Nephron (organoid): Measurements from ENCODE around the gene FCAMR.
A peak's percentile ranks its signal among the peaks of the same experiment; 100 is the strongest.

Source experiments
- H3K27ac Mint-ChIP-seq, 3 experiments: 2 replicates each; pipeline ENCODE4 v1.8.0; 2020; ENCODE audit warnings: mixed read lengths in 3 of 3, mild to moderate bottlenecking in 2 of 3, moderate library complexity in 1 of 3
- H3K27me3 Mint-ChIP-seq: 2 replicates; pipeline ENCODE4 v1.8.0; 2021; ENCODE audit warnings: low read depth, mild to moderate bottlenecking, moderate library complexity, mixed read lengths
- H3K36me3 Mint-ChIP-seq: 2 replicates; pipeline ENCODE4 v1.8.0; 2020; ENCODE audit warnings: low read depth, mixed read lengths
- H3K4me1 Mint-ChIP-seq: 2 replicates; pipeline ENCODE4 v1.8.0; 2020; ENCODE audit warnings: mixed read lengths
- H3K4me3 Mint-ChIP-seq, 3 experiments: 2 replicates each; pipeline ENCODE4 v1.8.0; 2020; ENCODE audit warnings: mild to moderate bottlenecking in 3 of 3, mixed read lengths in 3 of 3, moderate library complexity in 2 of 3
- H3K9me3 Mint-ChIP-seq: 2 replicates; pipeline ENCODE4 v1.8.0; 2020; ENCODE audit warnings: mixed read lengths
- TF ChIP-seq, protein P1 (sequence below), 3 experiments: fragments of 200-600 bp; sonication (generic); IDR thresholded peaks; one replicate each; pipeline ENCODE4 v1.5.0; 2021; ENCODE audit warnings: antibody characterized with exemption in 3 of 3; ENCODE audit not compliant: unreplicated experiment in 3 of 3

Gene FCAMR

GRCh38 chr1:207009182-207009850 lies 39.1 kb upstream of the FCAMR start:
- H3K27ac Mint-ChIP-seq = no peak overlapping the region
- peaks cover 4% of the 10 kb centered on the region for H3K9me3 Mint-ChIP-seq
- H3K27me3 Mint-ChIP-seq = peaks cover 6% of the 10 kb centered on the region
- peaks cover 22% of the 10 kb centered on the region for H3K4me1 Mint-ChIP-seq
- H3K36me3 Mint-ChIP-seq = no peaks in the 10 kb centered on the region
- TF ChIP-seq, protein P1, sequence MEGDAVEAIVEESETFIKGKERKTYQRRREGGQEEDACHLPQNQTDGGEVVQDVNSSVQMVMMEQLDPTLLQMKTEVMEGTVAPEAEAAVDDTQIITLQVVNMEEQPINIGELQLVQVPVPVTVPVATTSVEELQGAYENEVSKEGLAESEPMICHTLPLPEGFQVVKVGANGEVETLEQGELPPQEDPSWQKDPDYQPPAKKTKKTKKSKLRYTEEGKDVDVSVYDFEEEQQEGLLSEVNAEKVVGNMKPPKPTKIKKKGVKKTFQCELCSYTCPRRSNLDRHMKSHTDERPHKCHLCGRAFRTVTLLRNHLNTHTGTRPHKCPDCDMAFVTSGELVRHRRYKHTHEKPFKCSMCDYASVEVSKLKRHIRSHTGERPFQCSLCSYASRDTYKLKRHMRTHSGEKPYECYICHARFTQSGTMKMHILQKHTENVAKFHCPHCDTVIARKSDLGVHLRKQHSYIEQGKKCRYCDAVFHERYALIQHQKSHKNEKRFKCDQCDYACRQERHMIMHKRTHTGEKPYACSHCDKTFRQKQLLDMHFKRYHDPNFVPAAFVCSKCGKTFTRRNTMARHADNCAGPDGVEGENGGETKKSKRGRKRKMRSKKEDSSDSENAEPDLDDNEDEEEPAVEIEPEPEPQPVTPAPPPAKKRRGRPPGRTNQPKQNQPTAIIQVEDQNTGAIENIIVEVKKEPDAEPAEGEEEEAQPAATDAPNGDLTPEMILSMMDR (IDR thresholded peaks at IDR 0.05; ENCODE audit: unreplicated experiment in 3 of 3) = no peak
- no peak overlapping the region for H3K4me3 Mint-ChIP-seq

GRCh38 chr1:207007352-207008033 lies 37.2 kb upstream of the FCAMR start:
- no peak overlapping the region for H3K4me3 Mint-ChIP-seq
- no peaks in the 10 kb centered on the region for H3K36me3 Mint-ChIP-seq
- peaks cover 22% of the 10 kb centered on the region for H3K4me1 Mint-ChIP-seq
- no peaks in the 10 kb centered on the region for H3K27me3 Mint-ChIP-seq
- TF ChIP-seq, protein P1 (IDR thresholded peaks at IDR 0.05; ENCODE audit: unreplicated experiment in 3 of 3) = no peak
- H3K9me3 Mint-ChIP-seq = peaks cover 4% of the 10 kb centered on the region
- peak overlapping the region; percentile 38 to 84 (median 40) for H3K27ac Mint-ChIP-seq

- Mint-ChIP-seq H3K27ac (peak overlapping the region; percentile 34 to 84 (median 38)), H3K4me3 (no peak overlapping the region), H3K27me3 (no peaks in the 10 kb centered on the region), H3K36me3 (no peaks in the 10 kb centered on the region), H3K9me3 (peaks cover 4% of the 10 kb centered on the region), H3K4me1 (peaks cover 22% of the 10 kb centered on the region)
- TF ChIP-seq, protein P1 (IDR thresholded peaks at IDR 0.05; ENCODE audit: unreplicated experiment in 3 of 3) = no peak
Observed at GRCh38 chr1:207006914-207007313, 36.7 kb upstream of the FCAMR start.

- TF ChIP-seq, protein P1 (IDR thresholded peaks at IDR 0.05; ENCODE audit: unreplicated experiment in 3 of 3) = no peak
- no peaks in the 10 kb centered on the region for H3K27me3 Mint-ChIP-seq
- no peak overlapping the region for H3K4me3 Mint-ChIP-seq
Observed at GRCh38 chr1:207006083-207006482, 35.8 kb upstream of the FCAMR start.

GRCh38 chr1:207004931-207005830 lies 34.9 kb upstream of the FCAMR start:
- Mint-ChIP-seq H3K27me3 (no peaks in the 10 kb centered on the region), H3K4me1 (peaks cover 26% of the 10 kb centered on the region), H3K27ac (peak overlapping the region in 2 of 3 experiments; percentile 19 to 32), H3K4me3 (no peak overlapping the region), H3K36me3 (no peaks in the 10 kb centered on the region), H3K9me3 (peaks cover 4% of the 10 kb centered on the region)
- TF ChIP-seq, protein P1 (IDR thresholded peaks at IDR 0.05; ENCODE audit: unreplicated experiment in 3 of 3) = peak; percentile 47 to 60 (median 56)

More at GRCh38 chr1:207006083-207006482, 35.8 kb upstream of the FCAMR start:
- Mint-ChIP-seq H3K36me3 (no peaks in the 10 kb centered on the region), H3K27ac (no peak overlapping the region), H3K4me1 (peaks cover 25% of the 10 kb centered on the region), H3K9me3 (peaks cover 4% of the 10 kb centered on the region)
